Activated naive CD4-positive, alpha-beta T cell treated with anti-CD3 and anti-CD28 coated beads, Interleukin-2, amount 10 ng/mL, durations not matched to agents 7 days and 5 days (primary cell): Measurements from ENCODE around the gene ATP6V0D1.

ENCODE experiments used
- CTCF ChIA-PET: fragments of 350-600 bp; sonication (Branson Sonifier 250); formaldehyde crosslinking; loops from one replicate; lab custom pipeline; 2021; ENCODE audit warnings: antibody characterized with exemption; lab: Charles Lee
- DNase-seq: peaks from one replicate; pipeline ENCODE4 v3.0.0-alpha.2; 2020
- H3K27ac Mint-ChIP-seq: one replicate; pipeline ENCODE4 v1.8.0; 2021; ENCODE audit warnings: mild to moderate bottlenecking, moderate library complexity, mixed read lengths
- H3K27me3 Mint-ChIP-seq: one replicate; pipeline ENCODE4 v1.8.0; 2021; ENCODE audit warnings: mild to moderate bottlenecking, mixed read lengths
- H3K36me3 Mint-ChIP-seq: one replicate; pipeline ENCODE4 v1.8.0; 2021; ENCODE audit warnings: mixed read lengths
- H3K4me1 Mint-ChIP-seq: one replicate; pipeline ENCODE4 v1.8.0; 2021; ENCODE audit warnings: mixed read lengths
- H3K4me3 Mint-ChIP-seq: one replicate; pipeline ENCODE4 v1.8.0; 2021; ENCODE audit warnings: mild to moderate bottlenecking, moderate library complexity, mixed read lengths
- H3K9me3 Mint-ChIP-seq: one replicate; pipeline ENCODE4 v1.8.0; 2021; ENCODE audit warnings: mixed read lengths

Gene ATP6V0D1

DNA sequence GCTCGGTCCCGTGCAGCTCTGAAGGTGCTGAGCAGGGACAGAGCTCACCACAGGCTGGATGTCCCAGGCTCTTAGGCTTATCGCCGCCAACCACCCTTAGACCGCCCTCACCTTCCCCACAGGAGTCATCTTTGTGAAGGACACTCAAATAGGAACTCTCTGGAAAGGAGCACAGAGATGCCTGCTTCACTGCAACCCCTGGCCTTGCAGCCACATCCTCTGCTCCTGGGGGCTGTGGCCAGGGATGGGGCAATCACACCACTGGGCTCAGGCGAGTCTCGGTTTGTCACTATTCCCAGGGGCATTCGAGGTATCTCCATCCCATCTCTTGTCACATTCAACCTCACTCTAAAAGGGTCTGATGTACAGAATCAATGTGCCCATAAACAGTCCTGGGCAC, 75.6 kb downstream of the ATP6V0D1 start:
- H3K36me3 Mint-ChIP-seq: no peaks in the 10 kb centered on the region
- DNase-seq: no peak
- no peaks in the 10 kb centered on the region for H3K9me3 Mint-ChIP-seq
- CTCF ChIA-PET: no interaction called here
- H3K27ac Mint-ChIP-seq: no peak overlapping the region
- no peak overlapping the region for H3K4me3 Mint-ChIP-seq
- H3K27me3 Mint-ChIP-seq: peaks cover 57% of the 10 kb centered on the region
- H3K4me1 Mint-ChIP-seq: no peaks in the 10 kb centered on the region

DNA sequence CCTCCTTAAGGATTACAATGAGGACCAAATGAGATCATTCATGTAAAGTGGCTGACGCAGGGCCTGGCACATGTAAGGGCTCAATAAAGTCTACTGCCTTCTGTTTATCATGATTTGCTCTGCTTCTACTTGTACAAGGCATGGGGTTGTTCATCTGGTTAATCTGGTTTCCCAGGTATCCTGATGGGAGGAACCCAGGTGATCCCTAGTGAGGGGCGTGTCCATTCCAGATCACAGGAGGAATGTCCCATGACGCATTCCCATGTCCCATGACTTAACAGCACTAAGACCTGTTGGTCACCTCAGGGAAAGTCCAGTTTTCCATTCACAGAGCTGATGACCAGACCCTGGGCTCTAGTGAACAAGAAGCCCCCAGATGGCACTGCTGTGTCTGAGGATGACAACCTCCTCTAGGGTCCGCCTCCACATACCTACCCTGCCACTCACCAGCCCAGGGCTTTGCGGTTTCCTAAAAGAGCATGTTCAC, 76.2 kb downstream of the ATP6V0D1 start:
- DNase-seq: no peak
- CTCF ChIA-PET: no interaction called here
- Mint-ChIP-seq H3K4me1 (no peaks in the 10 kb centered on the region), H3K4me3 (no peak overlapping the region), H3K36me3 (no peaks in the 10 kb centered on the region), H3K27me3 (peaks cover 59% of the 10 kb centered on the region), H3K27ac (no peak overlapping the region), H3K9me3 (no peaks in the 10 kb centered on the region)

DNA sequence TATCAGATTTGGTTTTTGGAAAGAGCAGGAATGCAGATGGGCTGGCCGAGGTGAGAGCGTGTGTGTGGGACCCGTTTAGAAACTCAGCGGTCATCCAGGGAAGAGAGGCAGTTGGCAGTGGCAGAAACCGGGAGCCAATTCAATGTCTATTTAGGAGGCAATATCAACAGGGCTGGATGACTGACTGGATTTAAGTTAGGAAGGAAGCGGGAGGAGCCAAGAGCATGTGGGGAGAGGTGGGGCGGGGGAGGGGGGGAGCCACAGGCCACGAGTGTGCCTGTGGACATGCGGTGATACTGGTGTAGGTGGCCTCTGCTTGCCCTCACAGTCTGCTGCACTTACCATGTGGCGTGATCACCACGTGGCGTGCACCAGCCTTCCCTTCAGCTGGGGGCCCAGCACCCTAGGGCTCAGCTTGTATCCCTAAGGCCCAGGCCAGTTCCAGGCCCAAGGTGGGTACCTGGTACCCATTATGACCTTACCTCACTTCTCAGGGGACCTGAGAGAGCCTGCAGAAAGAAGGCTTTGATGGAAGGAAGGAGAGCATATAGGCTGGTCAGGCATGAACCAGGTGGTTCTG, 76.9 kb downstream of the ATP6V0D1 start:
- no peak for DNase-seq
- peaks cover 60% of the 10 kb centered on the region for H3K27me3 Mint-ChIP-seq
- no peaks in the 10 kb centered on the region for H3K9me3 Mint-ChIP-seq
- no peak overlapping the region for H3K4me3 Mint-ChIP-seq
- H3K4me1 Mint-ChIP-seq: no peaks in the 10 kb centered on the region
- no peaks in the 10 kb centered on the region for H3K36me3 Mint-ChIP-seq
- CTCF ChIA-PET: no interaction called here
- no peak overlapping the region for H3K27ac Mint-ChIP-seq

DNA sequence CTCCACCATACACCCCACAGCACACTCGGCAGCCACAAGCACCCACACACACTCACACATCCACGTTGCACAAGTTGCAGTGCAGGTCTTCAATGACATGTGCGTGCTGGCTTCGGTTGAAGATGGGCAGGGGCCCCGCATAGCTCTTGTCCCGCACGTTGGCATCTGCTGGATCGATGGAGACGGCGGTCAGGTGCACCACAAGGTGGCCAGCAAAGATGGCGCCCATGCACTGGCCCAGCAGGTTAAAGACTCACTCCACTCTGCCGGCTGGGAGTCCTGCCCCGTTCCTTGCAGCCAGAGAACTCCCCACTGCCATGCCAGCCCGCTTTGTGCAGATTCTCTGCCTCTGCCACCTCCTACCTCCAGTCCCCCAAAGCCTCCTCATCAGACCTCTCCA, 80.1 kb downstream of the ATP6V0D1 start:
- H3K9me3 Mint-ChIP-seq: no peaks in the 10 kb centered on the region
- no peak overlapping the region for H3K4me3 Mint-ChIP-seq
- DNase-seq: no peak
- peaks cover 67% of the 10 kb centered on the region for H3K27me3 Mint-ChIP-seq
- no peaks in the 10 kb centered on the region for H3K4me1 Mint-ChIP-seq
- no peak overlapping the region for H3K27ac Mint-ChIP-seq
- no peaks in the 10 kb centered on the region for H3K36me3 Mint-ChIP-seq
- CTCF ChIA-PET: interaction anchor here (1.5 to 4.7 kb wide), 3 partner anchors 20 to 141 kb away, joined by 5 to 27 read pairs (median 18); no protein-coding TSS in a partner anchor

DNA sequence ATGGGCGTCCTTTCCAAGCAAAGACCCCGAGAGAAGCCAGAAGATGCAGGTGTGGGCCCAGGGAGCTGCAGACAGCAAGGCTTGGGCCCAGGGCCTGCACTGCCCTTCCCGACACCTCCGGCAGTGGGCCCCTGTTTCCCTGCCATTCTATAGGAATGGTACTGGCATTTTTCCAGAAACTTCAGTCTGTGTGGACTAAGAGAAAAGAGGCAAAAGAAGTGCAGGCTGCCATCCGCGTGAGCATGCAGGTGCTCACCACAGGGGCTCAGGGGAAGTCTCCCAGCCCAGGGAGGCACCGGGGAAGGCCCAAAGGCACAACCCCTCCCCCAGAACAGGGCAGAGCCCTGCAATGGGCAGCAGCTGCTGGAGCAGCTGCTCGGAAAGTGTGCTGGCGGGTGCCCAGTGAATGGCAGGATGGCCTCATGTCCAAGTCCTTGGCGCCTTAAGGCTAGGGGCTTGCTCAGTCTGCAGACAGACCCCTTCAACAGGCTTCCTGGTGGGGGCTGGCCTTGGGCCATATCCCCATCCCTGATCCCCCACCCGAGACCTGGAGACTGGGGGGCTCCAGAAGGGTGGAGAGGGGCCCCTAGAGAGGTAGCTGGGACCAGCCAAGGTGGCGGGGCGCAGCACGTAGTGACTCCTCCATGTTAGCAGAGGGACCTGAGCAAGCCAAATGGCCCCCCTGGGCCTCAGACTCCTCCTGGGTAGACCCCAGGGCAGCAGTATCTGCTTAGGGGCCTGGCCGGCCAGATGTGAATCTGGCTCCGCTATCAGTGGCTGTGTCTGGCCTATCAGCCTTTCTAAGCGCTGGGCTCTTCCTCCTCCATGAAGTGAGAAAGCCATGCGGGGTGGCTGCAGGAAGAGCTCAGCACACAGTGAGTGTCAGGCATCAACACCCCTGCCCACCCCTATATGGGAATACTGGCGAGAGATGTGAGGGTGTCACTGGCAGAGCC, 80.9 kb downstream of the ATP6V0D1 start:
- H3K4me3 Mint-ChIP-seq: no peak overlapping the region
- no peak overlapping the region for H3K27ac Mint-ChIP-seq
- no peaks in the 10 kb centered on the region for H3K4me1 Mint-ChIP-seq
- no peaks in the 10 kb centered on the region for H3K36me3 Mint-ChIP-seq
- no peaks in the 10 kb centered on the region for H3K9me3 Mint-ChIP-seq
- no peak for DNase-seq
- H3K27me3 Mint-ChIP-seq: peaks cover 69% of the 10 kb centered on the region
- CTCF ChIA-PET: interaction anchor here (0.7 to 4.7 kb wide), 20 partner anchors 11 to 448 kb away, joined by 3 to 27 read pairs (median 4); partner anchors contain the start of gene PLEKHG4

DNA sequence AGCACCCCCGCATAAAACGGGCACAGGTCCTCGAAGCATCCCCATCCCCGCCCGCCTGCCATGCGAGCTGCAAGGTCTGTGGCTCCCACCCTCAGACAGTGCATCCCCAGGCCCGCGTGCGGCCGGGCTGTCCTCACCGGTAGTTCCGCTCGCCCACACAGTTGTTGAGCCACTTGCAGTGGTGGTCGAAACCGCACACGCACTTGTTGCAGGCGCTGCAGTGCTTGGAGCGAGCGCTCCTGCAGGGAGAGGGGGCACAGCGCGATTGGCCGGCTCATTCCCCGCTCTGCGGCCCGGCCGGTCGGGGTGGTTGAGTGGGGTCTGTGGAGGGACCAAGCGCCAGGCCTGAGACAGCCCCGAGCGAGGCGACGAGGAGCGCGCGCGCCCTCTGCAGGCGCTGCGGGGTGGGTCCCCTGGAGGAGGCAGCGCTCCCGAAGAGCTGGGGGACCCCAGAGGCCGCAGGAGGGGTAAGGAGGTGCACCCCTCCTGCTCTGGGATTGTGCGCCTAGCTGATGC, 81.7 kb downstream of the ATP6V0D1 start:
- CTCF ChIA-PET: interaction anchor here (0.7 to 4.7 kb wide), 20 partner anchors 10 to 447 kb away, joined by 3 to 27 read pairs (median 4); partner anchors contain the start of gene PLEKHG4
- H3K4me1 Mint-ChIP-seq: peaks cover under 1% of the 10 kb centered on the region
- H3K9me3 Mint-ChIP-seq: no peaks in the 10 kb centered on the region
- DNase-seq: peak; percentile 58
- no peaks in the 10 kb centered on the region for H3K36me3 Mint-ChIP-seq
- H3K27me3 Mint-ChIP-seq: peaks cover 75% of the 10 kb centered on the region
- H3K4me3 Mint-ChIP-seq: no peak overlapping the region
- H3K27ac Mint-ChIP-seq: no peak overlapping the region

DNA sequence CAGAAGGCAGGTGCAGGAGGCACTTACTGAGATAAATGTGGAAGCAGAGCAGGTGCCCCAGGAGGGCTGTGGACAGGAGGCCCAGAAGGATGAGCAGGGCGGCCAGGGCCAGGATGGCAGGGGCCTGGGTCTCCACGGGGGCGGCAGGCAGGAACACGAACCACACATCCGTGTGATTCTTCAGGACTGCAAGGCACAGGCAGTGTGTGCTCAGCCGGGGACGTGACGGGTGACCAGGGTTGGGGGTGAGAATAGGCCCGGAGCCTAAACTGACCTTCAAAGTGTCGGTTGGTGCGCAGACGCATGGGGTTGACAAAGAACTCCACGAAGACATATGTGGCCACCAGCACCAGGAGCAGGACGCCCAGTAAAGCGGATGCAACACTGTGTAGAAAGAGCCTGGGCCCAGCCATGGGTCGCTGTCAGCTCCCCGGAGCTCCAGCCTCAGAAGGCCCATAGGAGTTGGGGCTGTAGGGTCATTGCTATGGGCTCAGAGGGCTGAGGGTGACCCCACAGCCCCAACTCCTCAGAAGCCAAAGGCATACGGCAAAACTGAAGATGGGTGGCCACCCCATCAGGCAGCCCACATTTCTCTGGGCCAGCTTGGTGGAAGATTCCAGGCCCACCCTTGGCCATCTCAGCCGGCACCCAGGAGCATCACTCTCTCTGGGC, 82.3 kb downstream of the ATP6V0D1 start:
- peaks cover 78% of the 10 kb centered on the region for H3K27me3 Mint-ChIP-seq
- CTCF ChIA-PET: interaction anchor here (1.0 to 4.7 kb wide), 11 partner anchors 9 to 138 kb away, joined by 3 to 27 read pairs (median 4); partner anchors contain the start of gene PLEKHG4
- no peaks in the 10 kb centered on the region for H3K36me3 Mint-ChIP-seq
- no peak for DNase-seq
- H3K4me1 Mint-ChIP-seq: peaks cover 6% of the 10 kb centered on the region
- H3K4me3 Mint-ChIP-seq: no peak overlapping the region
- H3K27ac Mint-ChIP-seq: no peak overlapping the region
- H3K9me3 Mint-ChIP-seq: no peaks in the 10 kb centered on the region

DNA sequence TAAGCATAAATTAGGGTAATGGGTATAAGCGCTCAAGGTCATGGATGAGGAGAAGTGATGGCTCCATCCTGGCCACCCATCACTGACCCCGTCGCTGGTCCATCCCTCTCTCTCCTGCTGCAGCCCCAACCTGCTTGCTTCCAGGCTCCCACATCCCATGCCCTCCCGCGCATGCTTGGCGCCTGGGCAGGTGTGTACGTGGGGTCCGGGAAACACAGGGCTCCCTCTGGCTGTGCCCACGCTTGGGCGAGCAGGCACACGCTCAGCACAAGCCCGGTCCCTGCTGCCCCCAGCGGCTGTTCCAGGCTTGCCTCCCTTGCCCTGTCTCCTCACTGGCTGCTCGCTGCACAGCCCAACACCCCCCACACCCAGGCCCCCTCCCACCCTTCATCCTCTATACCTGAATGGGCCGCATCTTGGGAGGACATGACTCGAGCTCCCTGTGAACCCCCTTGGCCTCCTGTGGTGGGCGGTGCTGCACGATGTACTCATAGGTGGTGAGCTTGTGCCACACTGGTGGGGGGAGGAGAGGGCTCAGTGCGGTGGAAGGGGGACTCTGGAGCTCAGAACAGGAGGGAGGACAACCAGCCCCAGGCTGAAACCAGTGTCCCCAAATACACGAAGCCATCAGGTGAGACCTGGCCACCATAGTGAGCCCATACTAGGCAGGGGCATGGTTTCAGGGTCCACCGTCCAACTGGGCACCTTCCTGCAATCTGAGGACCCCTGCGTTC, 83.0 kb downstream of the ATP6V0D1 start:
- Mint-ChIP-seq H3K36me3 (no peaks in the 10 kb centered on the region), H3K27ac (no peak overlapping the region), H3K27me3 (peaks cover 81% of the 10 kb centered on the region), H3K9me3 (no peaks in the 10 kb centered on the region), H3K4me1 (peaks cover 8% of the 10 kb centered on the region), H3K4me3 (no peak overlapping the region)
- CTCF ChIA-PET: interaction anchor here (1.0 to 4.7 kb wide), 5 partner anchors 9 to 138 kb away, joined by 3 to 27 read pairs (median 16); partner anchors contain the start of gene PLEKHG4
- no peak for DNase-seq

DNA sequence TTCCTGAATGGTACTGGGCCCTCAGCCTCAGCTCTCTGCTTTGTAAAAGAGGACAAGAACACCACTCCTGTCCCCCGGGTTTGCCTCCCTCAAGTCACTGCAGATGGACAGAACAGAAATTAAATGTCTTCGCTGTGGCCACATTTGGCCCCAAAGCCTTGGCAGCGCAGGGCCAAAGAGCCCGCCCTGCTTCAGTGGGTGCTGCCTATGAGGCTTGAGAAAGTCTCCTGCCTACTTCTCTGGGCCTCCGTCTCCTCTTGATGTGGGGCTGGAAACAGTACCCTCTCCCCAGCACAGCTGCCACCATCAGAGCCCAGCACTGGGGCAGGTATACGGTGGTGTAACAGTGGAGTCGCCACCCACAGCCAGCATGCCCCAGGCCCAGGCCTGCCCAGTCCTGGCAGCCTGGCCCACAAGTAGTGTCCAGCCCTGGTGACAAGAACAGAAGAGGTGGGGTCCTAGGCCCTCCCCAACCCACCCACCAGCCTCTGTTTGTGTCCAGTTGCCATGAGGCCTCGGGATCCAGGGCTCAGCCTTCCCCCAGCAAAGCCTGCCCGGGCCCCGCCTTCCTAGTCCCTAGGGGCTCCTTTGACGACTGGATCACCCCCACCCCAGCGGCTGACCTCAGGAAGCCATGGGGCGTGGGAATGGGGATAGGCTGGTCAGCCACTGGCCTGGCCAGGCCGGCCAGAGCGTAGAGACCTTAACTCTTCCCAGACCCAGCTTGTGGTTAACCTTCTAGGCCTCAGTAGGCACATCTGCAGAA, 83.7 kb downstream of the ATP6V0D1 start:
- peaks cover 84% of the 10 kb centered on the region for H3K27me3 Mint-ChIP-seq
- no peaks in the 10 kb centered on the region for H3K9me3 Mint-ChIP-seq
- DNase-seq: no peak
- peaks cover 10% of the 10 kb centered on the region for H3K4me1 Mint-ChIP-seq
- H3K4me3 Mint-ChIP-seq: no peak overlapping the region
- H3K36me3 Mint-ChIP-seq: no peaks in the 10 kb centered on the region
- no peak overlapping the region for H3K27ac Mint-ChIP-seq
- CTCF ChIA-PET: interaction anchor here (1.0 to 2.8 kb wide), 3 partner anchors 15 to 119 kb away, joined by 3 to 16 read pairs (median 5); partner anchors contain the start of gene PLEKHG4

DNA sequence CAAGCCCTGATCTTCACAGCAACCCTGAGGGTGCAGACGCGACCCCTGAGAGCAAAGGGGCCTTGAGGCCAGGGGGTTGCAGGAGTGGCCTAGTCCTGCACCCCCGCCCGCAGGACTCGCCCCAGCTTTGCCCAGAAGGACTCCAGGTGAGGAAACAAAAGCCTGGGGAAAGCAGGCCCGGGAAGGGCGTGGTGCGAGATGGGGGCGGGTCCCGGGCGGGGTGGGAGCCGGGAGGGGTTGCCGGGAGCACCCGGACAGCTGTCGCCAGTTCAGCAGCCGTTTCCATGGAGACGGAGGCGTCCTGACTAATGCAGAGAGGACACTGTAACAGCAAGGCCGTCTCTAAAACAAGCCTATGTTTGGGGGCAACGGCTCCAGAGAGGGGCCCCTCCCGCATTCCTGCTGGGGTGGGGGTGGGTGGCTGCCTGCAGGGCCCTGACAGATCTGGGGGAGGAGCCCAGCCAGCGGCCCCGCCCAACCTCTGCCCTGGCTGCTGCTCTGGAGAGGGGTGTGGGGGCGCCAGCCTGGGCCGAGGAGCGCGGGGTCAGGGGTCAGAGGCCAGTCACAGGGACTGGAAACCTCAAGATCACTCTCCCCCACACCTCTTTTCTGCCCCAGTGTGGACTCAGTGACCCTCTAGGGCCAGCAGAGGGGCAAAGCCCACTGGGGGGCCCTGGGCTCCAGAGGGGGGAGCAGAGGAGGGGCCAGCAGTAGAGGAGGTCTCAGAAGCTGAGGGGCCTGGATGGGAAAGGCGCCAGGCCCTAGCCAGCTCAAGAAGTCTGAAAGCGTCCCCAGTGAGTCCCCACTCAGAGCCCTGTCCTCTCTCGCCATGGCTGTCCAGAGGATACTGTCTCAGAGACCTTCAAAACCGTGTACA, 84.6 kb downstream of the ATP6V0D1 start:
- H3K9me3 Mint-ChIP-seq: no peaks in the 10 kb centered on the region
- no peak overlapping the region for H3K27ac Mint-ChIP-seq
- CTCF ChIA-PET: interaction anchor here (0.8 to 1.0 kb wide), 2 partner anchors 115 to 136 kb away, joined by 3 to 5 read pairs; no protein-coding TSS in a partner anchor
- DNase-seq: no peak
- peaks cover 10% of the 10 kb centered on the region for H3K4me1 Mint-ChIP-seq
- H3K36me3 Mint-ChIP-seq: no peaks in the 10 kb centered on the region
- peaks cover 84% of the 10 kb centered on the region for H3K27me3 Mint-ChIP-seq
- H3K4me3 Mint-ChIP-seq: no peak overlapping the region

DNA sequence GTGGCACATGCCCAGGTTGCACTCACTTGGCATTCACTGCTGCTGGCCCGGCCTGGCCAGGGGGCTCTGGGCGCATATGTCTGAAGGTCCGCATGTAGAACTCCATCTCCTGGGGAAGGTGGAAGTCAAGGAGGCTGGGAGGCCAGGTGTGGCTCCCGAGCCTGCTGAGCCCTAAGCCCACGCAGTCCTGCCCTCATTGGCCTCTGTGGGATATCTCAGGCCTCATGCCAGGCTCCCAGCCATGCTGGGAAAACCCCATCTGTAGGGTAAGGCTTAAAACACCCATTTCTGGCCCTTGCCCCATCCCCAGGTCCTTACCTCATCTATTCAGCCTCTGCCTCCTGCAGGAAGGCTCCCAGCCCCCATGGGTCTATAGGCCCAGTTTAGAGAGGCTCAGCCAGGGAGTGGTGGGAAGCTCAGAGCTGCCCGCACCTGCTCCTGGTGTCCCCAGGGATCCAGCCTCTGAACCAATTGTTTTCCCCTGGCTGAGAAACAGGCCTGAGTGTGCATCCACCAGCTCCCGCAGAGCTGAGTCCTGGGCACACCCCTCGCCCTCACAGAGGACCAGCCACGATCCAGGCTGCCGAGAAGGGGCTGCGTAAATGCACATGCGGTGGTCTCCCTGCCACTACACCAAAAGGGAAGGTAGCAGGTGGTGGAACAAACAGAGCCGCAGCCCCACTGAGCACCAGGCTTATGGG, 85.3 kb downstream of the ATP6V0D1 start:
- CTCF ChIA-PET: interaction anchor here (0.8 to 1.3 kb wide), 2 partner anchors 117 to 136 kb away, joined by 3 read pairs; no protein-coding TSS in a partner anchor
- no peaks in the 10 kb centered on the region for H3K36me3 Mint-ChIP-seq

More for the DNA sequence above, 85.3 kb downstream of the ATP6V0D1 start:
- Mint-ChIP-seq H3K4me1 (peaks cover 10% of the 10 kb centered on the region), H3K9me3 (no peaks in the 10 kb centered on the region), H3K27ac (no peak overlapping the region), H3K4me3 (no peak overlapping the region), H3K27me3 (peaks cover 84% of the 10 kb centered on the region)
- no peak for DNase-seq
